ENCODE results near the gene PROKR1. TPM values are rescaled to one million over a fixed set of nuclear protein-coding genes. Genes with fewer than 3 reads are reported as not detected.

PROKR1 gene
- polyA plus RNA-seq, 1 donor from 2014 or later: 0.06 TPM

GRCh38 chr2:68687018-68687417 lies 43.6 kb downstream of the PROKR1 start:
- H3K79me2 ChIP-seq (replicated peaks; ENCODE audit: insufficient read depth, low read length): no peaks in the 10 kb centered on the region
- H3K4me2 ChIP-seq (ENCODE audit: low read length): no peak overlapping the region
- H3K4me3 ChIP-seq (ENCODE audit: low read length): no peak overlapping the region
- H3K27ac ChIP-seq (ENCODE audit: low read length): no peak overlapping the region
- H3K27me3 ChIP-seq (ENCODE audit: insufficient read depth, low read depth, low read length): no peaks in the 10 kb centered on the region
- peak; percentile 94 for TF ChIP-seq EP300 (conservative IDR thresholded peaks at IDR 0.05; ENCODE audit: poor library complexity, severe bottlenecking)
- TF ChIP-seq POLR2AphosphoS5 (IDR thresholded peaks at IDR 0.05): peak; percentile 77
- no peak for TF ChIP-seq EZH2 (IDR thresholded peaks at IDR 0.05; ENCODE audit: borderline replicate concordance, insufficient read depth, low read length, poor library complexity, severe bottlenecking)
- TF ChIP-seq RAD21 (conservative IDR thresholded peaks at IDR 0.05): no peak
- no peaks in the 10 kb centered on the region for H3K9me2 ChIP-seq (ENCODE audit: insufficient read depth, low read length)
- no peaks in the 10 kb centered on the region for H3K9me3 ChIP-seq (ENCODE audit: low read length)
- H4K20me1 ChIP-seq (ENCODE audit: insufficient read depth): no peaks in the 10 kb centered on the region
- H3K9ac ChIP-seq (ENCODE audit: low read length): no peak overlapping the region
- no peaks in the 10 kb centered on the region for H3K36me3 ChIP-seq (ENCODE audit: insufficient read depth, low read length)
- no peaks in the 10 kb centered on the region for H3F3A ChIP-seq (ENCODE audit: insufficient read depth, low read length, poor library complexity, severe bottlenecking)
- no peak overlapping the region for H2AFZ ChIP-seq (ENCODE audit: low read depth, low read length)

- Histone ChIP-seq H3K36me3 (ENCODE audit: insufficient read depth, low read length) (no peaks in the 10 kb centered on the region), H2AFZ (ENCODE audit: low read depth, low read length) (no peak overlapping the region), H3K27me3 (ENCODE audit: insufficient read depth, low read depth, low read length) (no peaks in the 10 kb centered on the region), H3K27ac (ENCODE audit: low read length) (no peak overlapping the region), H3K9me3 (ENCODE audit: low read length) (no peaks in the 10 kb centered on the region), H3K4me3 (ENCODE audit: low read length) (no peak overlapping the region), H3K4me2 (ENCODE audit: low read length) (no peak overlapping the region), H3F3A (ENCODE audit: insufficient read depth, low read length, poor library complexity, severe bottlenecking) (no peaks in the 10 kb centered on the region), H3K9me2 (ENCODE audit: insufficient read depth, low read length) (no peaks in the 10 kb centered on the region), H3K79me2 (replicated peaks; ENCODE audit: insufficient read depth, low read length) (no peaks in the 10 kb centered on the region), H3K9ac (ENCODE audit: low read length) (no peak overlapping the region), H4K20me1 (ENCODE audit: insufficient read depth) (no peaks in the 10 kb centered on the region)
- TF ChIP-seq MXI1 (conservative IDR thresholded peaks at IDR 0.05; ENCODE audit: poor library complexity, severe bottlenecking) (no peak), EP300 (conservative IDR thresholded peaks at IDR 0.05; ENCODE audit: poor library complexity, severe bottlenecking) (no peak)
Observed at GRCh38 chr2:68689553-68690537, 46.5 kb downstream of the PROKR1 start.

- Histone ChIP-seq H3K27ac (ENCODE audit: low read length) (no peak overlapping the region), H3K4me2 (ENCODE audit: low read length) (no peak overlapping the region), H3K36me3 (ENCODE audit: insufficient read depth, low read length) (no peaks in the 10 kb centered on the region), H3K4me3 (ENCODE audit: low read length) (no peak overlapping the region), H3K9ac (ENCODE audit: low read length) (no peak overlapping the region), H2AFZ (ENCODE audit: low read depth, low read length) (no peak overlapping the region), H3F3A (ENCODE audit: insufficient read depth, low read length, poor library complexity, severe bottlenecking) (no peaks in the 10 kb centered on the region), H3K9me3 (ENCODE audit: low read length) (no peaks in the 10 kb centered on the region), H3K9me2 (ENCODE audit: insufficient read depth, low read length) (no peaks in the 10 kb centered on the region), H3K79me2 (replicated peaks; ENCODE audit: insufficient read depth, low read length) (no peaks in the 10 kb centered on the region), H4K20me1 (ENCODE audit: insufficient read depth) (no peaks in the 10 kb centered on the region), H3K27me3 (ENCODE audit: insufficient read depth, low read depth, low read length) (no peaks in the 10 kb centered on the region)
- no peak for TF ChIP-seq RAD21 (conservative IDR thresholded peaks at IDR 0.05)
- no peak for TF ChIP-seq POLR2AphosphoS5 (IDR thresholded peaks at IDR 0.05)
- TF ChIP-seq MXI1 (conservative IDR thresholded peaks at IDR 0.05; ENCODE audit: poor library complexity, severe bottlenecking): no peak
Observed at GRCh38 chr2:68690851-68691250, 47.5 kb downstream of the PROKR1 start.

GRCh38 chr2:68692511-68692910 lies 49.1 kb downstream of the PROKR1 start:
- no peak overlapping the region for H3K9ac ChIP-seq (ENCODE audit: low read length)
- no peaks in the 10 kb centered on the region for H3K79me2 ChIP-seq (replicated peaks; ENCODE audit: insufficient read depth, low read length)
- H3K9me2 ChIP-seq (ENCODE audit: insufficient read depth, low read length): no peaks in the 10 kb centered on the region
- H4K20me1 ChIP-seq (ENCODE audit: insufficient read depth): no peaks in the 10 kb centered on the region
- no peaks in the 10 kb centered on the region for H3F3A ChIP-seq (ENCODE audit: insufficient read depth, low read length, poor library complexity, severe bottlenecking)
- no peak overlapping the region for H3K4me3 ChIP-seq (ENCODE audit: low read length)
- no peak overlapping the region for H3K4me2 ChIP-seq (ENCODE audit: low read length)
- no peak overlapping the region for H2AFZ ChIP-seq (ENCODE audit: low read depth, low read length)
- no peak overlapping the region for H3K27ac ChIP-seq (ENCODE audit: low read length)
- no peaks in the 10 kb centered on the region for H3K36me3 ChIP-seq (ENCODE audit: insufficient read depth, low read length)
- TF ChIP-seq REST (IDR thresholded peaks at IDR 0.05; ENCODE audit: borderline replicate concordance) (no peak), MXI1 (conservative IDR thresholded peaks at IDR 0.05; ENCODE audit: poor library complexity, severe bottlenecking) (no peak), TAF1 (IDR thresholded peaks at IDR 0.05; ENCODE audit: low read depth) (no peak), SMC3 (conservative IDR thresholded peaks at IDR 0.05; ENCODE audit: poor library complexity) (no peak), EZH2 (IDR thresholded peaks at IDR 0.05; ENCODE audit: borderline replicate concordance, insufficient read depth, low read length, poor library complexity, severe bottlenecking) (no peak), POLR2AphosphoS5 (IDR thresholded peaks at IDR 0.05) (no peak), EP300 (conservative IDR thresholded peaks at IDR 0.05; ENCODE audit: poor library complexity, severe bottlenecking) (no peak), RAD21 (conservative IDR thresholded peaks at IDR 0.05) (no peak), CTCF (IDR thresholded peaks at IDR 0.05; ENCODE audit: poor library complexity, severe bottlenecking) (no peak)
- no peaks in the 10 kb centered on the region for H3K27me3 ChIP-seq (ENCODE audit: insufficient read depth, low read depth, low read length)
- H3K9me3 ChIP-seq (ENCODE audit: low read length): no peaks in the 10 kb centered on the region

All from neural cell (in vitro differentiated cells).